Retinal pigment epithelial cell (primary cell): ENCODE results near the gene SPTSSA.
A peak's percentile ranks its signal among the peaks of the same experiment; 100 is the strongest.

Experiments
- DNase-seq: peaks from one replicate; pipeline ENCODE4 v3.0.0-alpha.2; 2010; ENCODE audit warnings: low read depth
- H3K4me3 ChIP-seq: 2 replicates; pipeline ENCODE4 v1.5.1; 2011; ENCODE audit warnings: mild to moderate bottlenecking, low read length, control low read depth, moderate library complexity
- CTCF ChIP-seq: conservative IDR thresholded peaks from 2 replicates; pipeline ENCODE4 v1.5.1; 2011; ENCODE audit warnings: low read depth, low read length, control low read depth, inconsistent platforms

SPTSSA gene

GRCh38 chr14:34457186-34457585 lies 4.9 kb downstream of the SPTSSA start:
- no peak for DNase-seq
- no peak overlapping the region for H3K4me3 ChIP-seq
- no peak for TF ChIP-seq CTCF

- no peak for DNase-seq
- no peak for TF ChIP-seq CTCF
- no peak overlapping the region for H3K4me3 ChIP-seq
These were observed 8.8 kb downstream of the SPTSSA start for GRCh38 chr14:34453226-34453625.

GRCh38 chr14:34452258-34452822 lies 9.7 kb downstream of the SPTSSA start:
- no peak for DNase-seq
- TF ChIP-seq CTCF: no peak
- H3K4me3 ChIP-seq: no peak overlapping the region

GRCh38 chr14:34450958-34451357 lies 11.1 kb downstream of the SPTSSA start:
- DNase-seq: no peak
- H3K4me3 ChIP-seq: no peak overlapping the region
- no peak for TF ChIP-seq CTCF

- H3K4me3 ChIP-seq: no peak overlapping the region
- no peak for TF ChIP-seq CTCF
- DNase-seq: no peak
These were observed 11.5 kb downstream of the SPTSSA start for GRCh38 chr14:34450542-34450915.

GRCh38 chr14:34449819-34450541 lies 12.1 kb downstream of the SPTSSA start:
- DNase-seq: no peak
- no peak overlapping the region for H3K4me3 ChIP-seq
- TF ChIP-seq CTCF: no peak

- DNase-seq: no peak
- peak; percentile 9 for TF ChIP-seq CTCF
- H3K4me3 ChIP-seq: no peak overlapping the region
These were observed 22.9 kb downstream of the SPTSSA start for GRCh38 chr14:34439090-34439489.
